Measurements from ENCODE around the gene CA11.
"Not testable (repeated sequence)": the region's sequence is repeated elsewhere in the genome, so short reads cannot be mapped to it uniquely, and the experiment has no call there.

CA11 gene

DNA sequence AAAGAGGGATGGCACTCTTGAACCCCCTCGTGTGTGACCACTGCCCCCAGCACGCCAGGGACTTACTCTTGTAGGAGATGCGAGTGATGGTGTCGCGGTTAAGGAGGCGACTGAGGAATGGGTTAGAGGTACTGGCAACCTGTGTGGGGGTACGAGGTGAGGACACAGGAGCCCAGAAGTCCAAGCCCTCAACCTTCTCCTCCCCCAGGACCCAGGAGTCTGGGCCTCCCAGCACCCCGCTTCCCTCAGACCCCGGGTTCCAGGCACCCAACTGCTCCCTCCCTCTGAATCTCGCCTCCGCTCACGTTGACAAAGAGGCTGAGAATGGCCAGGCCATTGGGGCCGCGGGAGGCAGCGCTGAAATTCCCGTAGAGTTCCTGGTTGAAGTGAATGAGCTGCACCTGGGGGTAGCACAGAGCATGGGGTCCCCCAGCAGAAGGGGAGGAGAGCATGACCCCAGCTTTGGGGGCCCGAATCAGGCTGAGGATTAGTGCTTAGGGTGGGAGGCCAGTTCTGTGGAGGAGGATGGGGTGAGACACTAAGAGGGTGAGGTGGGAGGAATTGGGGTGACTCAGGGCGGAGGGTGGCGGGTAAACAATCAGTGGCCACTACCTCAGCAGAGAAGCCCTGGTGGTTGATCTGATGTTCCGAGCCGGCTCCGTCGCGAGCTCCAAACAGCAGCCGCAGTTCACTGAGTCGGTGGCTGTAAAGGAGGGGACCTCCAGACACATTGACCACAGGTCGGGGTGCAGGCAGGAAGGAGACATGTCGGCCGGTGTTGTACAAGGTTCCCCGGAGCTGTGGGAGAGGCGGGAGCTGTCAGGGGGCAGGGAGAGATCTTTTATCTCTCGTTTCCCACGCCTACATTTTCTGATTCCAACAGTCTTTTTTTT is 6.3 kb downstream of the CA11 start:
- no peak for ATAC-seq

DNA sequence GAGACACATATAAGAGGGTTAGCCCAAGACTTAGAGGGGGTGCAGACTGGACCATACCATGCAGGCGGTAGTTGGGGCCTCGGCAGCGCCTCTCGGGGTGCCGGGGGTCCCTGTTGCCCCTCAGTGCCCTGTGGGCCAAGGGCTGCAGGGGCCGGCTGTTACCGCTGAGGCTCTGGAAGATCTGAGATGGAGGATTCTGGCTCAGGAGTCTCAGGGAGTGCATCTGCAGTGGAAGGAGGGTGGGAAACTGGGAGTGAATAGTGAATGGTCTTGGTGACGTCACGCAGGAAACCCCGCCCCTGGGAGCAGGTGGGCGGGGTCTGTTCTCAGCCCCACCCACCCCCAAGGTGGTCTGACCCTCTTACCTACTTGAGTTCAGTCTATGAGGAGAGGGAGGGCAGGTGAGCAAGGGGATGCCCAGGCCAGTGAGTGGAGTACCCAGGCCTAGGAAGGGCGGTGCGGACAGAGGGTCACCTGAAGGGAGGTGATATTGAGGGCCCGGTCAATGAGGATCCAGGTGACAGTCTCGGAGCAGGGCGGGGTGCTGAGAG is 7.1 kb downstream of the CA11 start:
- ATAC-seq = no peak

DNA sequence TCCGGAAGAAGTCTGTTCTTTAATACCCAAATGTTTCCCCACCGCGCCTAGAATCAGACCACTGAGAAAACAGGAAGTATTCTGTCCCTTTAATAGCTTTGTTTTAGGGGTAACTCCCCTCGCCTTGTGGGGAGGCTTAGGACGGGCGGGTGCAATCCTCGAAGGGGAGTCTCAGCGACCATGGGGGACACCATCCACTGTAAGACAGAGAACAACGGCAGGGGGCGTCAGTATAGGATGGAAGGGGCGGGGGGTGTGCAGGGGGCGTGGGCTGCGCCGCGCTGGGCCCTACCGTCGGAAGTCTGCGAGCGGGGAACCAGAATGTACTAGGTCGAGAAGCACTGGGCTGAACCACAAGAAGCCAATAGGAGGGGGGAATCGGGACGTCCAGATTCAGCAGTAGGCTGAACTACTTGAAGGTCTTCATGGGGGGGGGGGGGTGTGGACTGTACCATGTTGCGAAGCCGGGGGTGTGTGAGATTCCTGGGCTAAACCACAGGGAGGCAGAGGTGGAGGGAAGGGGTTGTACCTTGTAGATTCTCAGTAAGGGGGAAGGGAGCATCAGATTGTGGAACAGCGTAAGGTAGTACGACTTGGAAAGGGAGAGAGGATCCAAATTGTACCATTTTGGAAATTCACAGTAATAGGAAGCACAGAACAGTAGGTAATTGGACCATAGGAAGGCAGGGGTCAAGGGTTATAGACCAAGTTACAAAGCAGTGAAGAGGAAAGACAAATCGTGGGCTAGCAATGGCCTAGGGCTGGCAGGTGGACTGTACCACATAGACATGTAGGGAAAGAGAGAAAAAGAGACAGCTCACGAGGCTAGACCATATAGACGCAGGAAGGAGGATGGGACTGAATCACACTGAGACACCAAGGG is 7.8 kb downstream of the CA11 start:
- peak; percentile 33 to 38 for ATAC-seq

DNA sequence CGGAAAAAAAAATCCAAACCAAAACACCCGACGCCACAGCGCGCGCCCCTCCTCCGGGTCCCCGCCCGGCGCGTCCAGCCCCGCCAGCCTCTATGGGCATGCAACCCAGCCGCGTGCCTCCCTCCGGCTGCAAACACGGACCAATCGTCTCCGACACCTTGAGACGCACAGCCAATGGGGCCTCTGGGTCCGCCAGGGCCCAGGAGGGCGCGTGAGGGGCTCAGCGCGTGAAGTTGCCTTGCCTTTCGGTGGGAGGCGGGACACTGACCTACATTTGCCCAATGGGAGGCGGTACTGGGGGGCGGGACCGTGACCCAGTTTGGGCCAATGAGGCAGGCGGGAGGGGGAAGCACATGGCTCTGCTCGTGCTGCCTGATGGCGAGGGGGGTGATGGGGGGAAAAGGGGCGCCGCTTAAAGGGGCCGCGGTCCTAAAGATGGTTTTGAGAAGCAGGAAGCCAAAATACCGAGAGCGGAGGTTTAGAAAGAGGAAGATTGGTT is 8.5 kb downstream of the CA11 start:
- peak; percentile 80 for ATAC-seq

DNA sequence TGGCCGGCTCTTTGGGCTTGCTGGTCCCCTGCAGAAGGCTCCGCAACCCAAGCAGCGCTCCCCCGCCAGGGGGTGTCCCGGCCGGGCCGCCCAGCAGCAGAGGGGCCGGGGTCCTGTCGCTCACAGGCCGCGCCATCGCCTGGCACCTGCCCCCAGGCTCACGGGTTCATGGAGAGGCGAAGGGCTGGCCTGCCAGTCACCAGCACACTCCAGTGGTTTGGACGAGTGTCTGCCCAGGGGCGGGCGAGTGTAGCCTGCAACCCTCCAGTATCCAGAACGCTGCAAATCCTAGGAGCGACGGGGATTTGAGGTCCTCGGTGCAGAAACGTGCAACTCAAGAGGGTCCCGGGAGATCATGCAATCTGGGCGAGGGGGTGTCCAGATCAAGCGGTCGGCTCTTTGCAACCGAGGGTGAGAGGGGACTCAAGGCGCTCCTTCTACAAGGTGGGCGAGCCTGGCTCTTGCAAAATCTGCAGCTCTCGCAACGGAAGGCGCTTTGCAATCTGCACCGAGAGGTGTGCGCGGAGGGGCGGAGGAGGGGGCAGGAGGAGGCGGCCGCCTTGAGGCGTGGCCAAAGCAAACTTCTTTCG is 9.0 kb downstream of the CA11 start, which contains the start of gene DBP:
Gene DBP, minus strand, starts transcription at position 521 of the 590 bp plus-strand sequence. Its CDS starts 385 bp downstream, at position 136.
- no peak for ATAC-seq

DNA sequence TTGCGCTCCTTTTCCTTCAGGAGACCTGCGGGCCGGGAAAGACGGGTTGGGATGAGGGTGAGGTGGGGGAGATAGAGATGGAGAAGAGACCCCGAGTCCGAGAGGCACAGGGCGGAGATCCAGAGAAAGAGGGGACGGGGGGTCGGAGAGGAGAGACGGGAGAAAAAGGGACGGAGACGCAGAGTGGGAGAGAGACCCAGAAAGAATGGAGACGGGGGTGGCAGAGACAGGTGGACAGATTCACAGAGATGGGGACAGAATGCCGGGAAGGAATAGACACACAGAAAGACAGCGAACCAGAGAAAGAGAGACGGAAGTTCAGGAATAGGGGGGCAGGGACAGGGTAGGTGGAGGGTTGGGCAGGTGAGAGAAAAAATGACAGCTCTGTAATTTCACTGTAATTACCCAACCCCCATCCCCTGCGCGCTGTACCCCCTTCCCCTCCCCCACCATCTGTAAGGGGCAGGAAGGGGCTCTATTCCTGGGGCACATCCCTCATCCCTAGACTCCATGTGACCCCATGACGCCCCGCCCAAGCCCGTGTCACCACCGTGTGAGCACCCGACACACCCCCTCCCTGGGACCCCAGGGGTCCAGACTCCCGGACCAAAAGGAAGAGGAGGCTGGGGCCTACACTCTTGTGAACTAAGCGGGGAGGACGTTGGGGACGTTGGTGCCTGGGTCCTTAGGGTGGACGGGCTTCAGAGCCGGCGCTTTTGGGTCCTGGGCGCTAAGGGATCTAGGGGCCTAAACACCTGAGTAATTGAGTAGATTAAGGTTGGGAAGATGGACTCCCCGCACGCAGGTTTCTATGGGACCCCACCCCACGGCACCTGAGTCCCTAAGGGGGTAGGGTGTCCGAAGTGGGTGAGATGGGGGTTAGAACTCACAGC is 9.8 kb downstream of the CA11 start:
- ATAC-seq = no peak

DNA sequence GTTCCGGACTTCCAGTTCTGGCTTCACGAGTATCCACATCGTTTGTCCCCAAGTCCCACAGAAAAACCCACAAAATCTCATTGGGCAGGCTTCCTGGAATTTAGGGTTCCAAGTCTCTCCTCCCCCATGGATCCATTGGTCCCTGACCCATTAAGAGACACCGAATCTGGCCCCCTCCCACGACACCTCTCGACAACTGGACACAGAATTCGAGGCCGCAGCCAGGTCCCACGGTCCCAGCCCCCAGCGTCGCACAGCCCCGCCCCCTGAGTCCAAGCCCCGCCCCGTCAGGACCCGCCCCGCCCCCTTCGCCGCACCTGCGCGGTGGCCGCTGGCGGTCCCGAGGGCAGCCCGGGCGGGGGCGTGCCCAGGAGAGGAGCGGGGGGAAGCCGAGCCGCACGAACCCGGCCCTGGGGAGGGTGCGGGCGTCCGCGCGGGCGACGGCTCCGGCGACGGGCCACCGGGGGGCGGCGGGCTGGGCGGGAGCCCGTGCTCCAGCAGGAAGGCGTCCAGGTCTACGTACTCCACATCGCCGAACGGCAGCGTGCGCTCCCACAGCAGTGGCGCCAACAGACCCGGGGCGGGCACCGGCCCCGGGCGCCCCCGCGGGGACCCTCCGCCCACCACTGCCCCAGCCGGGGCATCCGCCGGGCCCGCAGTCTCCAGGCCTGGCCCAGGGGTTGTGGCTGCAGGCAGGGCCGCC is 10.6 kb downstream of the CA11 start:
- peak in 1 of 2 donors; percentile 5 for ATAC-seq

DNA sequence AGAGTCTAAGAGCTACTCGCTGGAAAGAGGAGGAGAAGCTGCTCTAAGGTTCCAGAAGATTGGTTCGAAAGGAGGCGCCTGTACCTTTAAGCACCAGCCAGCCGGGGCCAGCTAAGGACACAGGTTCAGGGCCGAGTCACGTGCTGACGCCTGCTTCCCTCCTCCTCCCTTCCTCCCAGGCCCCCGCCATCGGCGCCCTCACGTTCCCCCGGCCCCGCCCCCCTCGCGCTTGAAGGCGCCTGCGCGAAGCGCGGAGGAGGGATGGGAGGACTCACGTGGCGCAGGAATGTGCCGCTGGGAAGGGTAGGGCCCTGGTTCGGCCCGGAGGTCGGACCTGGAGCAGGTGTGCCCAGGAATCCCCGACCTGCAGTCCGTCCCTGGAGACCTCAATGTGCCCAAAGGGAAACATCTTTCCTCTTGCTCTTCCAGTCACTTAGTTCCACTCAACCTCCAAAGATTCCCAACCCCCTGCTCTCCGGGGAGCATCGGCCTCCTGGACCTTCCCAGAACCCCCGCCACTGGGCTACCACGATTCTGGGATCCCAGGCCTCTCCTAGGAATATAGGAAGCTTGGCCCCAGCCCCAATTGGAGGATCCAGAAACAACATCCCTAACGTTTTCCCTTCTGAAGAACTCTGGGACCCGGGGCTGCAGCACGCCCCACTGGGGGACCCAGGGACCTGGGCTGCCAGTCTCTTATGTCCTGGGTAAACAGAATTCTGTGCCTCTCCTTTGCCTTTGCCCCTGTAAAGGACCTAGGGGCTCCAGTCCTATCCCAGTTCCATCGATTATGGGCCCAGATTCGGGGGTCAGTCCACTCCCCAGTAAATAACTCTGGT is 11.3 kb downstream of the CA11 start:
- ATAC-seq = peak; percentile 35 to 40

DNA sequence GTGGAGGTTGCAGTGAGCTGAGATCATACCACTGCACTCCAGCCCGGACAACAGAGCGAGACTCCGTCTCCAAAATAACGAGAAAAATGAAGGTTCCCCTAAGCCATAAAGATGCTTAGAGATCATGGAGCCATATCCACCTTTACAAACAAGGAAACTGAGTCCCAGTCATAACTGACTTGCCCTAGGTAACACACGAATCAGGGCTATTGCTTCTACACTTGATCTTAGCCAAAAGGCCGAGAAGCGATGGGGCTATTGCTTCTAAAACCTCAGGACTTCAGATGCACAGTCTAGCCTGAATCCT is 12.0 kb downstream of the CA11 start:
- no peak for ATAC-seq

DNA sequence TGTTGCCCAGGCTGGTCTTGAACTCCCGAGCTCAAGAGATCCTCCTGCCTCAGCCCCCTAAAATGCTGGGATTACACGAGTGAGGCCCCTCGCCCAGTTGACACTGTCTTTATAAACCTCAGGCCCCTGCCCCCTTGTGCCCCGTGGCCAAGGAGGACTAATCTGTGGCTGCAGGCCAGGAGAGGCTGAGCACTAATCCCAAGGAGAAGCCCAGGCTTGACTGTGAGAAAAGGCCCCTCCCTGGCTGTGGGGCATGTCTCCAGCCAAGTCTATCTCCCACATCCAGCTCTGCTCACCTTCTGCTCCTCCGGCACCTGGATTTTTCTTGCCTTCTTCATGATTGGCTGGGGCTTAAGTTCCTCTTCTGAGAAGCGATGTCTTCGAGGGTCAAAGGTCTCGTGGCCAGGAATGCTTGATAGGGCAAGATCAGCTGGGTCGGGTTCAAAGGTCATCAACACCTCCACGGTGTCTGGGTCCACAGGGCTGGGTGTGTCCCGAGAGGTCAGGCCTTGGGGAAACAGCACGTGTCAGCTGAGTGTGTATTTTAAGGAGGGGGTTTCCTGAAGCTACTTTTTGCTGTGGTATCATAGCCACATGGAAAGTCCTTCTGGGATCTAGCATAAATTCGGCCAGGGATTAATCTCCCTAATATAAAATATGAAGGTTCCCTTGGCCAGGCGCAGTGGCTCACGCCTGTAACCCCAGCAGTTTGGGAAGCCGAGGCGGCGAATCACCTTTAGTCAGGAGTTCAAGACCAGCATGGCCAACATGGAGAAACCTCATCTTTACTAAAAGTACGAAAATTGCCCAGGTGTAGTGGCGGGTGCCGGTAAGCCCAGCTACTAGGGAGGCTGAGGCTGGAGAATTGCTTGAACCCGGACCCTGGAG is 12.6 kb downstream of the CA11 start:
- no peak for ATAC-seq

DNA sequence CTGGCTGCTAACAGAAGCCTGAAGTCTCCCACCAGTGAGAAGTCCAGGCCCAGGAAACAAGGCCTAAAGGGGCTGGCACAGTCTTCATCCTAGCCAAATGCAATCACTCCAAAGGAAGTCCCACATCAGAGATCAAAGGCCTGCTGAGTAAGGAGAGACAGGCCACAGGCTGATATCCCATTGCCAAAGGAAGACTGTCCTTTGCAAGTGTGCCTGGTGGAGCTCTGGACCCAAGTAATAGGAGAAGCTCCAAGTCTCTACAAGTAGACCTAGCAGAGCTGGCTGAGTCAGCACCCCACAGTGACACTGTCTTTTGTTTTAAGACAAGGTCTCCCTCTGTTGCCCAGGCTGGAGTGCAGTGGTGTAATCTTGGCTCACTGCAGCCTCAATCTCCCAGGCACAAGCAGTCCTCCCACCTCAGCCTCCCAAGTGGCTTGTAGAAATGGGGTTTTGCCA is 13.3 kb downstream of the CA11 start:
- ATAC-seq = no peak

DNA sequence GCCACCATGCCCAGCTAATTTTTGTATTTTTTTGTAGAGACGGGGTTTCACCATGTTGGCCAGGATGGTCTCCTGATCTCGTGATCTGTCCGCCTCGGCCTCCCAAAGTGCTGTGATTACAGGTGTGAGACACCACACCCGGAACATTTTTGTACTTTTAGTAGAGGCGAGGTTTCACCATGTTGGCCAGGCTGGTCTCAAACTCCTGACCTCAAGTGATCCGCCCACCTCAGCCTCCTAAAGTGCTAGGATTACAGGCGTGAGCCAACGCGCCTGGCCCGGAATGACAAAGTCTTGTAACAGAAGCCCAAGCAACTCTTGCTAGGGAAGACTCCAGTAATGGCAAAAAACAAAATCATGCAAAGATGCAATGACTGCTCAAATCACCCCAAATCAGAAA is 13.7 kb downstream of the CA11 start:
- ATAC-seq = not testable (repeated sequence)

DNA sequence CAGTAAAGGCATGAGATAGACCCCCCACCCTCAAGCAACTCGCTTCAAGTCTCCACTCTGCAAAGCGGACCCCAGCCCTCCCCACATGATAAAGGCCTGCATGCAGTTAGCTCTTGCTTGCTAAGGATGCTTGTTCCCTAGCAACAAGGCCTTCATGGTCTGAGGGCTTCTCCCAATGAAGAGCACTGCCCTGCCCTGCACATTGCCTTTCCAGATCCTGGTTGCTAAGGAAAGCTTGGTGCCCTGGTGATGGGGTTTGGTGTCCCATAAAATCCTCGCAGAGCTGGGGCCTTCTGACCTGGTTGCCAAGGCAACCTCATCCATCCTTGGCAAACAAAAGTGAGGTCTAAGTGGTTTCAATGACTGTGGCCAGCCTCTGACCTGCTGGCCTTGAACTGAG is 14.8 kb downstream of the CA11 start:
- ATAC-seq = no peak

DNA sequence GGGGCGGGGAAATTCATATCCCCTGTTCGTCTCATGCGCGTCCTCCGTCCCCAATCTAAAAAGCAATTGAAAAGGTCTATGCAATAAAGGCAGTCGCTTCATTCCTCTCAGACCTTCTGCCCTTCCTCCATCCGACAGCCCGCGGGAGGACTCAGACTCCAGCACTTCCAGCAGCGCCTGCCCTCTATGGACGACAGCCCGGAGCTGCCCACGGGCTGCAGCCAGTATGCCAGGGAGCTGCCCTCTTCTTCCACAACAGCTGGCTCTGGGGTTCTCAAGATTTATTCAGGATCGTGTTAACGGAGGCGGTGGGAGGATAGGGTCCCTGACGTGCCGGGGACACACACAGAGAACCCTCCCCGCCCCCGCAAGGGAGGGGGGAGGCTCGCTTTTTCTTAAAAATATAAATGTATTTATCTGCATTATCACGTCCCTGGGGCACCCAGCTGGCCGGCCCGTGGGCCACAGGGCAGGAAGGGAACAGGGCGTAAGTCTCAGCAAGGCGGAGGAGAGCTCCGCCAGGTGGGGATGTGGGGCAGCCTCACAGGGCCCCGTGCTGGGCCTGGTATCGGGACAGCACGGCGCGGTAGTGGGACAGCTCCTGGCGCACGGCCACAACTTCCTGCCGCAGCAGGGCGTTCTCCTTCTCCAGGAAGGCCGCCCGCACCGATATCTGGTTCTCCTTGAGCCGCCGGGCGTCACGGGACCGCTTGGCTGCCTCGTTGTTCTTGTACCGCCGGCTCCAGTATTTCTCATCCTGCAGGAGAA is 15.5 kb downstream of the CA11 start:
- no peak for ATAC-seq

DNA sequence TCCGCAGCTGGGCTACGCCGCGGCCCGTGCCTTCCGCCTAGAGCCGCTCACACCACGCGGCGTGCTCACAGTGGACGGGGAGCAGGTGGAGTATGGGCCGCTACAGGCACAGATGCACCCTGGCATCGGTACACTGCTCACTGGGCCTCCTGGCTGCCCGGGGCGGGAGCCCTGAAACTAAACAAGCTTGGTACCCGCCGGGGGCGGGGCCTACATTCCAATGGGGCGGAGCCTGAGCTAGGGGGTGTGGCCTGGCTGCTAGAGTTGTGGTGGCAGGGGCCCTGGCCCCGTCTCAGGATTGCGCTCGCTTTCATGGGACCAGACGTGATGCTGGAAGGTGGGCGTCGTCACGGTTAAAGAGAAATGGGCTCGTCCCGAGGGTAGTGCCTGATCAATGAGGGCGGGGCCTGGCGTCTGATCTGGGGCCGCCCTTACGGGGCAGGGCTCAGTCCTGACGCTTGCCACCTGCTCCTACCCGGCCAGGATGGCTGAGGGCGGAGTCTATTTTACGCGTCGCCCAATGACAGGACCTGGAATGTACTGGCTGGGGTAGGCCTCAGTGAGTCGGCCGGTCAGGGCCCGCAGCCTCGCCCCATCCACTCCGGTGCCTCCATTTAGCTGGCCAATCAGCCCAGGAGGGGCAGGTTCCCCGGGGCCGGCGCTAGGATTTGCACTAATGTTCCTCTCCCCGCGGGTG is 16.2 kb downstream of the CA11 start:
- ATAC-seq = no peak

DNA sequence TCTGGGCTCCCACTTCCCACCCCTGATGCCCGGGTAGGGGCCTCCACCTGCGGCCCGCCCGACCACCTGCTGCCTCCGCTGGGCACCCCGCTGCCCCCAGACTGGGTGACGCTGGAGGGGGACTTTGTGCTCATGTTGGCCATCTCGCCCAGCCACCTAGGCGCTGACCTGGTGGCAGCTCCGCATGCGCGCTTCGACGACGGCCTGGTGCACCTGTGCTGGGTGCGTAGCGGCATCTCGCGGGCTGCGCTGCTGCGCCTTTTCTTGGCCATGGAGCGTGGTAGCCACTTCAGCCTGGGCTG is 16.7 kb downstream of the CA11 start:
- no peak for ATAC-seq

DNA sequence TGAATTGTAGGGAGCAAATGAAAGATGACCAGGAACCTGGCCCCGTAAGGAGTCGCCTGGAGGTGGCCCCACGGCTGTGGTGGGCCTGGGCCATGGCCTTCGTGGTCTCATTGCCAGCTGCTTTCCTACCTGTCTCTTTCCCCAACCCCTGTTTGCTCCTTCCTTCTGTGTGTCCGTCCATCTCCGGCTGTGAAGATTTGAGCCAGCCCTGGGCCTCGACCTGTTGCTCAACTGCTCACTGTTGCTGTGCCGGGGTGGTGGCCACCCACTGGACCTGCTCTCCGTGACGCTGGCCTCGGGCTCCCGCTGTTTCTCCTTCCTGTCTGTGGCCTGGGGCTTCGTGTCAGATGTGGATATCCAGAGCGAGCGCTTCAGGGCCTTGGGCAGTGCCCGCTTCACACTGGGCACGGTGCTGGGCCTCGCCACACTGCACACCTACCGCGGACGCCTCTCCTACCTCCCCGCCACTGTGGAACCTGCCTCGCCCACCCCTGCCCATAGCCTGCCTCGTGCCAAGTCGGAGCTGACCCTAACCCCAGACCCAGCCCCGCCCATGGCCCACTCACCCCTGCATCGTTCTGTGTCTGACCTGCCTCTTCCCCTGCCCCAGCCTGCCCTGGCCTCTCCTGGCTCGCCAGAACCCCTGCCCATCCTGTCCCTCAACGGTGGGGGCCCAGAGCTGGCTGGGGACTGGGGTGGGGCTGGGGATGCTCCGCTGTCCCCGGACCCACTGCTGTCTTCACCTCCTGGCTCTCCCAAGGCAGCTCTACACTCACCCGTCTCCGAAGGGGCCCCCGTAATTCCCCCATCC is 17.3 kb downstream of the CA11 start:
- ATAC-seq = no peak
